H9 (cell line): ENCODE results near the gene NGFR. TPM values are rescaled to one million over a fixed set of nuclear protein-coding genes. Genes with fewer than 3 reads are reported as not detected.

Experiments used
- DNase-seq: peaks from one replicate; pipeline ENCODE4 v3.0.0-alpha.2; 2017
- H2AFZ ChIP-seq: one replicate; pipeline ENCODE4 v1.6.1; 2013; ENCODE audit warnings: mild to moderate bottlenecking, low read length, control low read depth, moderate library complexity
- H2AK5ac ChIP-seq: 2 replicates; pipeline ENCODE4 v1.6.1; 2013; ENCODE audit warnings: low read length, control low read depth, mixed read lengths; ENCODE audit not compliant: insufficient read length
- H2BK120ac ChIP-seq: one replicate; pipeline ENCODE4 v1.6.1; 2013; ENCODE audit warnings: low read depth, mild to moderate bottlenecking, low read length, control low read depth, inconsistent platforms; ENCODE audit not compliant: poor library complexity, severe bottlenecking
- H2BK12ac ChIP-seq: 2 replicates; pipeline ENCODE4 v1.6.1; 2013; ENCODE audit warnings: low read length, control low read depth, mixed read lengths, low read depth; ENCODE audit not compliant: insufficient read length
- H2BK15ac ChIP-seq: 2 replicates; pipeline ENCODE4 v1.6.1; 2013; ENCODE audit warnings: low read depth, low read length, control low read depth
- H2BK20ac ChIP-seq: one replicate; pipeline ENCODE4 v1.6.1; 2013; ENCODE audit warnings: low read depth, mild to moderate bottlenecking, low read length, control low read depth, inconsistent platforms; ENCODE audit not compliant: poor library complexity, severe bottlenecking
- H2BK5ac ChIP-seq: 2 replicates; pipeline ENCODE4 v1.6.1; 2013; ENCODE audit warnings: low read length, control low read depth, mixed read lengths; ENCODE audit not compliant: insufficient read length
- H3K14ac ChIP-seq: 2 replicates; pipeline ENCODE4 v1.6.1; 2013; ENCODE audit warnings: low read length, control low read depth; ENCODE audit not compliant: insufficient read depth
- H3K18ac ChIP-seq: 2 replicates; pipeline ENCODE4 v1.6.1; 2013; ENCODE audit warnings: low read depth, mild to moderate bottlenecking, mixed read lengths, low read length, control low read depth; ENCODE audit not compliant: insufficient read length
- H3K23ac ChIP-seq: 2 replicates; pipeline ENCODE4 v1.6.1; 2013; ENCODE audit warnings: low read length, control low read depth, mixed read lengths, low read depth; ENCODE audit not compliant: insufficient read length
- H3K23me2 ChIP-seq: 2 replicates; pipeline ENCODE4 v1.6.1; 2013; ENCODE audit warnings: low read depth, mild to moderate bottlenecking, mixed read lengths, low read length, control low read depth; ENCODE audit not compliant: insufficient read length, poor library complexity, severe bottlenecking
- H3K27ac ChIP-seq: 2 replicates; pipeline ENCODE4 v1.5.1; 2013; ENCODE audit warnings: low read length, control low read depth, mixed read lengths, low read depth; ENCODE audit not compliant: insufficient read length
- H3K27me3 ChIP-seq: 2 replicates; pipeline ENCODE4 v1.6.1; 2013; ENCODE audit warnings: low read length, control low read depth, inconsistent platforms; ENCODE audit not compliant: insufficient read depth
- H3K4ac ChIP-seq: 2 replicates; pipeline ENCODE4 v1.6.1; 2013; ENCODE audit warnings: low read depth, mild to moderate bottlenecking, control low read depth, inconsistent platforms, low read length, moderate library complexity
- H3K4me1 ChIP-seq: 2 replicates; pipeline ENCODE4 v1.6.1; 2013; ENCODE audit warnings: low read length, control low read depth, inconsistent platforms; ENCODE audit not compliant: insufficient read depth
- H3K4me2 ChIP-seq: 2 replicates; pipeline ENCODE4 v1.6.1; 2013; ENCODE audit warnings: low read length, control low read depth, mixed read lengths; ENCODE audit not compliant: insufficient read length, insufficient read depth
- H3K56ac ChIP-seq: 2 replicates; pipeline ENCODE4 v1.6.1; 2013; ENCODE audit warnings: low read depth, mild to moderate bottlenecking, mixed read lengths, low read length, control low read depth; ENCODE audit not compliant: insufficient read length
- H3K79me1 ChIP-seq: 2 replicates; pipeline ENCODE4 v1.6.1; 2013; ENCODE audit warnings: low read depth, mild to moderate bottlenecking, moderate library complexity, low read length, control low read depth, inconsistent platforms; ENCODE audit not compliant: insufficient read depth, poor library complexity, severe bottlenecking
- H3K79me2 ChIP-seq: 2 replicates; pipeline ENCODE4 v1.6.1; 2013; ENCODE audit warnings: low read length, control low read depth, inconsistent platforms; ENCODE audit not compliant: insufficient read depth
- H3K9ac ChIP-seq: 2 replicates; pipeline ENCODE4 v1.6.1; 2013; ENCODE audit warnings: low read length, control low read depth, mixed read lengths; ENCODE audit not compliant: insufficient read length; ENCODE audit errors: extremely low read depth
- H3K9me3 ChIP-seq: one replicate; pipeline ENCODE4 v1.6.1; 2013; ENCODE audit warnings: low read depth, low read length, inconsistent platforms; ENCODE audit not compliant: control insufficient read depth
- H3T11ph ChIP-seq: one replicate; pipeline ENCODE4 v1.6.1; 2013; ENCODE audit warnings: mild to moderate bottlenecking, low read length, control low read depth, inconsistent platforms
- H4K20me1 ChIP-seq: one replicate; pipeline ENCODE4 v1.6.1; 2013; ENCODE audit not compliant: control insufficient read depth, insufficient read length, insufficient read depth
- H4K5ac ChIP-seq: 2 replicates; pipeline ENCODE4 v1.6.1; 2013; ENCODE audit warnings: low read depth, mild to moderate bottlenecking, mixed read lengths, low read length, control low read depth; ENCODE audit not compliant: insufficient read length
- H4K8ac ChIP-seq: replicated peaks from 2 replicates; pipeline ENCODE4 v1.6.1; 2013; ENCODE audit warnings: low read length, control low read depth, mixed read lengths, low read depth; ENCODE audit not compliant: insufficient read length
- H4K91ac ChIP-seq: 2 replicates; pipeline ENCODE4 v1.6.1; 2013; ENCODE audit warnings: low read depth, mild to moderate bottlenecking, moderate library complexity, mixed read lengths, low read length, control low read depth; ENCODE audit not compliant: insufficient read length
- H3K27ac Mint-ChIP-seq, 3 experiments: 2 replicates in 2 of 3; 3 replicates in 1 of 3; pipeline ENCODE4 v1.8.0; 2020 to 2021; ENCODE audit warnings: mixed read lengths in 3 of 3, mild to moderate bottlenecking in 1 of 3, moderate library complexity in 1 of 3
- H3K27me3 Mint-ChIP-seq: 2 replicates; pipeline ENCODE4 v1.8.0; 2021; ENCODE audit warnings: low read depth, mild to moderate bottlenecking, moderate library complexity, mixed read lengths
- H3K36me3 Mint-ChIP-seq, 3 experiments: 2 replicates in 2 of 3; 3 replicates in 1 of 3; pipeline ENCODE4 v1.8.0; 2020 to 2021; ENCODE audit warnings: low read depth in 3 of 3, mixed read lengths in 3 of 3; ENCODE audit not compliant: insufficient read depth in 1 of 3
- H3K4me1 Mint-ChIP-seq, 2 experiments: 2 replicates each; pipeline ENCODE4 v1.8.0; 2020; ENCODE audit warnings: mixed read lengths in 2 of 2
- H3K4me3 Mint-ChIP-seq, 2 experiments: 2 replicates in 1 of 2; 3 replicates in 1 of 2; pipeline ENCODE4 v1.8.0; 2020 to 2021; ENCODE audit warnings: mild to moderate bottlenecking in 2 of 2, mixed read lengths in 2 of 2, moderate library complexity in 1 of 2
- H3K9me3 Mint-ChIP-seq, 2 experiments: 2 replicates in 1 of 2; 3 replicates in 1 of 2; pipeline ENCODE4 v1.8.0; 2020; ENCODE audit warnings: mild to moderate bottlenecking in 2 of 2, mixed read lengths in 2 of 2, moderate library complexity in 1 of 2
- WGBS: extraction: QIAGEN DNeasy Blood & Tissue Kit; methylation state at CpG from one replicate; pipeline ENCODE4 v1.1.7; 2013; ENCODE audit warnings: missing lambda C conversion rate, low lambda C conversion rate, mixed read lengths; ENCODE audit not compliant: insufficient read length; ENCODE audit errors: extremely low coverage; 5-methylcytosine and 5-hydroxymethylcytosine counted together
- total RNA-seq: library from RNA; stranded (reverse); gene quantifications from 2 replicates; pipeline ENCODE4 v1.2.1, GENCODE V29; 2021
- TF ChIP-seq, protein P1 (sequence below): fragments of 200-600 bp; sonication (generic); conservative IDR thresholded peaks from 3 replicates; pipeline ENCODE4 v1.8.0; 2021; ENCODE audit warnings: antibody characterized with exemption, mild to moderate bottlenecking

The NGFR gene
- total RNA-seq, 1 experiment from 2014 or later, result 9.6 TPM

DNA sequence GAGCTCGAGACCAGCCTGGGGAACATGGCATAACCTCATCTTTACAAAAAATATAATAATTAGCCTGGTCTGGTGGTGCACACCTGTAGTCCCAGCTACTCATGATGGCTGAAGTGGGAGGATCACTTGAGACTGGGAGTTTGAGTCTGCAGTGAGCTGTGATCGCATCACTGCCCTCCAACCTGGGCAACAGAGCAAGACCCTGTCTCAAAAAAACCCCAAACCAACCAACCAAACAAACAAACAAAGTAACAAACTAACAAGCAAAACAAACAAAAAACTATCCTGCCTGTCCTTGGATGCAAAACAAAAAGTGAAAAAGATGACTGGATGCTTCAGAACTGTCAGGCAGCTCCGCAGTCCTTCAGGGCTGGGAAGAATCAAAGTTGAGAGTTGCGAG is 5.7 kb upstream of the NGFR start:
- no peak overlapping the region for H2BK15ac ChIP-seq
- H4K20me1 ChIP-seq, result no peaks in the 10 kb centered on the region
- no peak overlapping the region for H2BK20ac ChIP-seq
- H3K18ac ChIP-seq, result no peak overlapping the region
- Mint-ChIP-seq H3K27me3 (peaks cover 50% of the 10 kb centered on the region), H3K4me1 (peaks cover 37 to 57% of the 10 kb centered on the region in 2 experiments), H3K4me3 (no peak overlapping the region), H3K36me3 (no peaks in the 10 kb centered on the region; a peak in 1 of 7 replicates), H3K9me3 (no peaks in the 10 kb centered on the region), H3K27ac (no peak overlapping the region; a peak in 1 of 7 replicates)
- H3K4ac ChIP-seq, result no peak overlapping the region
- no peak overlapping the region for H3K4me2 ChIP-seq
- no peak overlapping the region for H3K14ac ChIP-seq
- H3K27me3 ChIP-seq, result no peaks in the 10 kb centered on the region; the same call in 1 of the 2 replicates
- H4K8ac ChIP-seq, result no peak overlapping the region
- H3K27ac ChIP-seq, result no peak overlapping the region
- no peak overlapping the region for H4K5ac ChIP-seq
- no peak overlapping the region for H3K23ac ChIP-seq
- H2BK120ac ChIP-seq, result no peak overlapping the region
- H3K56ac ChIP-seq, result no peak overlapping the region
- WGBS, result no CpG with 5 or more reads among the region's 4 CpGs
- H2AFZ ChIP-seq, result no peak overlapping the region
- H2AK5ac ChIP-seq, result no peak overlapping the region
- no peak overlapping the region for H2BK12ac ChIP-seq
- no peak overlapping the region for H2BK5ac ChIP-seq
- H3K23me2 ChIP-seq, result no peaks in the 10 kb centered on the region
- H3T11ph ChIP-seq, result no peak overlapping the region
- TF ChIP-seq, protein P1, sequence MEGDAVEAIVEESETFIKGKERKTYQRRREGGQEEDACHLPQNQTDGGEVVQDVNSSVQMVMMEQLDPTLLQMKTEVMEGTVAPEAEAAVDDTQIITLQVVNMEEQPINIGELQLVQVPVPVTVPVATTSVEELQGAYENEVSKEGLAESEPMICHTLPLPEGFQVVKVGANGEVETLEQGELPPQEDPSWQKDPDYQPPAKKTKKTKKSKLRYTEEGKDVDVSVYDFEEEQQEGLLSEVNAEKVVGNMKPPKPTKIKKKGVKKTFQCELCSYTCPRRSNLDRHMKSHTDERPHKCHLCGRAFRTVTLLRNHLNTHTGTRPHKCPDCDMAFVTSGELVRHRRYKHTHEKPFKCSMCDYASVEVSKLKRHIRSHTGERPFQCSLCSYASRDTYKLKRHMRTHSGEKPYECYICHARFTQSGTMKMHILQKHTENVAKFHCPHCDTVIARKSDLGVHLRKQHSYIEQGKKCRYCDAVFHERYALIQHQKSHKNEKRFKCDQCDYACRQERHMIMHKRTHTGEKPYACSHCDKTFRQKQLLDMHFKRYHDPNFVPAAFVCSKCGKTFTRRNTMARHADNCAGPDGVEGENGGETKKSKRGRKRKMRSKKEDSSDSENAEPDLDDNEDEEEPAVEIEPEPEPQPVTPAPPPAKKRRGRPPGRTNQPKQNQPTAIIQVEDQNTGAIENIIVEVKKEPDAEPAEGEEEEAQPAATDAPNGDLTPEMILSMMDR, result no peak
- H3K9ac ChIP-seq, result no peak overlapping the region
- H4K91ac ChIP-seq, result no peak overlapping the region
- no peaks in the 10 kb centered on the region for H3K79me1 ChIP-seq
- H3K9me3 ChIP-seq, result no peaks in the 10 kb centered on the region
- no peaks in the 10 kb centered on the region for H3K79me2 ChIP-seq
- DNase-seq, result no peak
- peaks cover 7% of the 10 kb centered on the region; the same call in 1 of the 2 replicates for H3K4me1 ChIP-seq
